GM19395 (cell line): ENCODE data around the gene SCN2A.
"Not testable (repeated sequence)": the region's sequence is repeated elsewhere in the genome, so short reads cannot be mapped to it uniquely, and the experiment has no call there.

Experiments
- ATAC-seq: cut with Tn5 transposase; IDR thresholded peaks from one replicate; pipeline ENCODE4 v1.9.1; 2021; ENCODE audit warnings: mild to moderate bottlenecking, moderate library complexity; ENCODE audit not compliant: unreplicated experiment

The SCN2A gene

GRCh38 chr2:165251366-165251765 is 12.2 kb downstream of the SCN2A start:
- no peak for ATAC-seq

- no peak for ATAC-seq
Measured at GRCh38 chr2:165253178-165253577, 14.0 kb downstream of the SCN2A start.

- ATAC-seq: no peak
Measured at GRCh38 chr2:165256618-165257017, 17.4 kb downstream of the SCN2A start.

GRCh38 chr2:165260347-165260746 is 21.1 kb downstream of the SCN2A start:
- not testable (repeated sequence) for ATAC-seq

- peak; percentile 83 for ATAC-seq
Measured at GRCh38 chr2:165268754-165269153, 29.5 kb downstream of the SCN2A start.

- ATAC-seq: no peak
Measured at GRCh38 chr2:165273176-165273575, 34.0 kb downstream of the SCN2A start.

GRCh38 chr2:165274698-165275097 is 35.5 kb downstream of the SCN2A start:
- no peak for ATAC-seq

GRCh38 chr2:165275932-165276331 is 36.7 kb downstream of the SCN2A start:
- ATAC-seq: no peak

GRCh38 chr2:165277295-165277694 is 38.1 kb downstream of the SCN2A start:
- ATAC-seq: no peak

GRCh38 chr2:165277860-165278656 is 38.8 kb downstream of the SCN2A start:
- ATAC-seq: peak; percentile 60

- ATAC-seq: no peak
Measured at GRCh38 chr2:165280356-165280755, 41.1 kb downstream of the SCN2A start.

GRCh38 chr2:165281387-165281786 is 42.2 kb downstream of the SCN2A start:
- ATAC-seq: no peak

GRCh38 chr2:165283342-165283741 is 44.1 kb downstream of the SCN2A start:
- no peak for ATAC-seq

GRCh38 chr2:165287094-165287778 is 48.0 kb downstream of the SCN2A start:
- ATAC-seq: no peak

- ATAC-seq: no peak
Measured at GRCh38 chr2:165289069-165289468, 49.9 kb downstream of the SCN2A start.

GRCh38 chr2:165293440-165294420 is 54.5 kb downstream of the SCN2A start:
- ATAC-seq: peak; percentile 100

GRCh38 chr2:165294912-165295311 is 55.7 kb downstream of the SCN2A start:
- no peak for ATAC-seq

GRCh38 chr2:165295643-165296042 is 56.4 kb downstream of the SCN2A start:
- ATAC-seq: no peak

- no peak for ATAC-seq
Measured at GRCh38 chr2:165305391-165306096, 66.3 kb downstream of the SCN2A start.

GRCh38 chr2:165307317-165307716 is 68.1 kb downstream of the SCN2A start:
- no peak for ATAC-seq

- ATAC-seq: no peak
Measured at GRCh38 chr2:165311949-165312348, 72.7 kb downstream of the SCN2A start.
